Inflammatory macrophage treated with lipopolysaccharide for 1 hour (primary cell): ENCODE data around the gene UBE2M.
"Not testable (repeated sequence)": the region's sequence is repeated elsewhere in the genome, so short reads cannot be mapped to it uniquely, and the experiment has no call there.

Experiments
- DNase-seq, 2 donors: peaks; one replicate each; pipeline ENCODE4 v3.0.0-alpha.2; 2020 to 2022

Gene UBE2M

DNA sequence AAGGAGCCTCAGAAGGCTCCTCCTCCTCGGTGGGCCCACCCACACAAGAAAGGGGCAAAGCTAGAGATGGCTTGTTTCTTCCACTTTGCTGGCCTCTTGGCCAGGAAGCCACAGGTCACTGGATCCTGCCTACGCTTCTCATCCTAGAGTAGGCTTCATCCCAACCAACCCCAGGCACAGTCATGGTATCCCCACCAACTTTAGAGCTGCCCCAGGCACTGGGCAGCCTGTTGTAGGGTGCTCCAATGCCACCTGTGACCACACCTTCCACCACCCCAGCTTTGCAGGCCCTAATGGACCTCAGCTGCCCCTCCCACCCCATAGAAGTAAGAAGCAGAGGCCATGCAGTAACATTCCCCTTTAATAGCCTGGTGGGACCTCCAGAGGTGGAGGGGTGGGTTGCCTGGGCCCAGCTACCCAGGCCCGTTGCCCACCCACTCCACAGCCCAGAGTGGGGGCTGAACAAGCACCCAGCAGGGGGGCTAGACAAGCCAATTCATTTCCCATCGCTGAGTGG lies 3.0 kb downstream of the UBE2M start:
- no peak for DNase-seq

GRCh38 chr19:58554494-58555368 lies 3.7 kb downstream of the UBE2M start, which contains the start of gene CHMP2A:
Gene CHMP2A (minus strand): TSS chr19:58555105. CDS start chr19:58554212, 893 bp downstream.
- DNase-seq, result peak; percentile 91 to 99

GRCh38 chr19:58553799-58554493 lies 4.5 kb downstream of the UBE2M start:
- DNase-seq, result no peak

GRCh38 chr19:58552655-58553054 lies 5.8 kb downstream of the UBE2M start:
- DNase-seq, result no peak

DNA sequence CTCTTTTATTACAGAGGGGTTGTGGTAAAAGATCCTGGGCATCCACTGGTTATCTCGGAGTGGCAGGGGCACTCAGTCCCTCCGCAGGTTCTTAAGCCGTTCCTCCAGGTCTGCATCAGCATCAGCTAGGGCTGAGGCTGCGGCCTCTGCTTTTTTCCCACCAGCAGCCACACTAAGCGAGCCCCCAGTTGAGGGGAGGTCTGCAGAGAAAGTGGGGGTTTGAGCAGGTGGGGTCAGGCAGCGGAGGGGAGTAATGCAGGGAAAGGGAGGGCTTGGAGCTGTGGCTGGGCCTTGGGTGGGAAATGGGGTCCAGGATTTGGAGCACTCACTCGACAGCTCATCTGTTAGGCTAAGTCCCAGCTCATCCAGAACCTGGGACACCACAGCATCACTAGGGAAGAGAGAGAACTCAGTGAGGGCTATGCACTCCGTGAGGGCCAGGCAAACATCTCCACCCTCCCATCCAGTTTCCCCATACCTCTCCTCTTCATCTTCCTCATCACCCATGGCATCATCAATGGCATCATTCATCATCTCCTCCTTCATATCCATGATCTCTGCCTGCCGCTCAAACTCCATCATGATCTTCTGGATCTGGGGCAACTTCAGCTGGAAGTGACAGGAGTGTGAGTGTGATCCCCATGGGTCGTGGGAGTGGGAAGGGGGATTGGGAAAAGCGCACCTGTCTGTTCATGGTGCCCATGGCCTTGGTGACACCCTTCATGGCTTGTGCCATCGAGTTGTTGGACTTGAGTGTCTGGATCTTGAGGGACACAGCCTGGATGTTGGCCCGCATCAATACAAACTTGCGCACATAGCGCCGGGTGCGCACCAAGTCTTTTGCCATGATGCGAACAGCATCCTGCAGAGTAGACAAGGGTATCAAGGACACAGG lies 6.6 kb downstream of the UBE2M start:
- DNase-seq, result no peak

- no peak for DNase-seq
These were observed 7.3 kb downstream of the UBE2M start for GRCh38 chr19:58551123-58551497.

GRCh38 chr19:58550362-58551122 lies 7.9 kb downstream of the UBE2M start:
- DNase-seq, result no peak

DNA sequence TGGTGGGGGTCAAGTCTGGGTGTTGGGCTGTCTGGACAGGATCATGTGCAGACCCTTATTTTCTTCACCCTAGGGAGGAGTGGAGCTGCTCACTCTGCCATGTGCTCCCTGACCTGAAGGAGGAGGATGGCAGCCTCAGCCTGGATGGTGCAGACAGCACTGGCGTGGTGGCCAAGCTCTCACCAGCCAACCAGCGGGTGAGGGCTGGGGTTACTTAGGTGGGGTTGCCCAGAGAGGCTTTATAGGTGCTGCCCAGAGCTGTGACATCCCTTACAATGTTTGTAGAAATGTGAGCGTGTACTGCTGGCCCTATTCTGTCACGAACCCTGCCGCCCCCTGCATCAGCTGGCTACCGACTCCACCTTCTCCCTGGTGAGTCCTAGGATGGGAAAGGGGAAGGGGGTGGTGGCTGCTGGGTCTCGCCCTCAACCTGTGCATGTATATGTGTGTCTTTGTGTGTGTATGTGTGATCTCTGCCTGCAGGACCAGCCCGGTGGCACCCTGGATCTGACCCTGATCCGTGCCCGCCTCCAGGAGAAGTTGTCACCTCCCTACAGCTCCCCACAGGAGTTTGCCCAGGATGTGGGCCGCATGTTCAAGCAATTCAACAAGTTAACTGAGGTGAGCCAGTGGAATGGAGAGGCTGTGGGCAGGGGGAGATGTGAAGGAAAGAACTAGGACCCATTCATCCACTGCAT lies 8.6 kb downstream of the UBE2M start:
- DNase-seq, result no peak

- no peak for DNase-seq
These were observed 9.3 kb downstream of the UBE2M start for GRCh38 chr19:58548859-58549663.

DNA sequence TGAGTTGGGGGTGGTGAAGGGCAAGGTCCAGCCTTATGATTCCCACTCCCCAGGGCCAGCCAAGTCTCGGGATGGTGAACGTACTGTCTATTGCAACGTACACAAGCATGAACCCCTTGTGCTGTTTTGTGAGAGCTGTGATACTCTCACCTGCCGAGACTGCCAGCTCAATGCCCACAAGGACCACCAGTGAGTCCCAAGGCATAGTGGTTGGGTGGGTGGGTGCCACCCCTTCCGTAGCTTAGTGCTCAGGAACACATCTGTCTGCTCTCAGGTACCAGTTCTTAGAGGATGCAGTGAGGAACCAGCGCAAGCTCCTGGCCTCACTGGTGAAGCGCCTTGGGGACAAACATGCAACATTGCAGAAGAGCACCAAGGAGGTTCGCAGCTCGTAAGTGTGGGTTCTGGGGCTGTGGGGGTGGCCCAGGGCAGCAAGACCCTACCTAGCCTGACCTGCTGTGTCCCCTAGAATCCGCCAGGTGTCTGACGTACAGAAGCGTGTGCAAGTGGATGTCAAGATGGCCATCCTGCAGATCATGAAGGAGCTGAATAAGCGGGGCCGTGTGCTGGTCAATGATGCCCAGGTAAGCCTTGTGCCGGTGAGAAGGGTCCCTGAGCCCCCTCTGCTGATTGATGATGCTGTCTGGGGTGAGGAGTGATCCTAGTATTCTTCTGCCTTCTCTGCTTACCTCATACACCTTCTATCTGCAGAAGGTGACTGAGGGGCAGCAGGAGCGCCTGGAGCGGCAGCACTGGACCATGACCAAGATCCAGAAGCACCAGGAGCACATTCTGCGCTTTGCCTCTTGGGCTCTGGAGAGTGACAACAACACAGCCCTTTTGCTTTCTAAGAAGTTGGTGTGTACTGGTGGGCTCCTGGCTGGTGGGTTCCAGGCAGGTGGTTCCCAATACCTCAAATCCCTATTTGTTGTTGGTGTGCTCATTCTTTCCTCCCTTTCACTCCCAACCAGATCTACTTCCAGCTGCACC lies 10.8 kb downstream of the UBE2M start:
- DNase-seq, result no peak

DNA sequence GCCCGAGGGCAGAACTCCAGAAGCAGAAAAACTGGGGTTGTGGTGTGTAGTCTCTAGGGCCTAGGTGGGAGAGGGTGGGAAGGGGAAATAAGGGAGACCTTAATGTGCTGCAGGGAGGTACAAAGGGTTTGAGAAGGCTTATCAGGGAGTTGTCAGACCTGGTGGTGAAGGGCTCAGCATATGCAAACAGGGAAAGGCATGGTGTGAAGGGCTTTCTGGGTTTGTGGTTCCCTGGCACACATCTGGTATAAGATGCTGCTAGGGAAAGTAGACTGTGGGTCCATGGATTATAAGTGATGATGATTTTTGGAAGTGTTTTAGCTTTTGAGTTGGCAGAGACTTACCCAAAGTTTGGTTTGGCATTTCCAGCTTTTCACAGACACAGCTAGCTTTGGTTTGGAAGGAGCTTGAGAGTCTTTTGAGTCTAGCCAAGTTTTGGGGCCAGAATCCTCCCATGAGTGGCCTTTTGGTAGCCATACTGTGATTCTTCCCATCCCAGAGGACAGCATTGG lies 12.3 kb downstream of the UBE2M start:
- no peak for DNase-seq

GRCh38 chr19:58545286-58546018 lies 13.0 kb downstream of the UBE2M start:
- no peak for DNase-seq

GRCh38 chr19:58544591-58545285 lies 13.7 kb downstream of the UBE2M start:
- DNase-seq, result peak; percentile 22 to 62

GRCh38 chr19:58543826-58544590 lies 14.4 kb downstream of the UBE2M start, which contains the start of gene TRIM28:
Gene TRIM28 (plus strand): TSS chr19:58544064. CDS start chr19:58544758, 694 bp downstream.
- DNase-seq, result peak; percentile 98 to 99

DNA sequence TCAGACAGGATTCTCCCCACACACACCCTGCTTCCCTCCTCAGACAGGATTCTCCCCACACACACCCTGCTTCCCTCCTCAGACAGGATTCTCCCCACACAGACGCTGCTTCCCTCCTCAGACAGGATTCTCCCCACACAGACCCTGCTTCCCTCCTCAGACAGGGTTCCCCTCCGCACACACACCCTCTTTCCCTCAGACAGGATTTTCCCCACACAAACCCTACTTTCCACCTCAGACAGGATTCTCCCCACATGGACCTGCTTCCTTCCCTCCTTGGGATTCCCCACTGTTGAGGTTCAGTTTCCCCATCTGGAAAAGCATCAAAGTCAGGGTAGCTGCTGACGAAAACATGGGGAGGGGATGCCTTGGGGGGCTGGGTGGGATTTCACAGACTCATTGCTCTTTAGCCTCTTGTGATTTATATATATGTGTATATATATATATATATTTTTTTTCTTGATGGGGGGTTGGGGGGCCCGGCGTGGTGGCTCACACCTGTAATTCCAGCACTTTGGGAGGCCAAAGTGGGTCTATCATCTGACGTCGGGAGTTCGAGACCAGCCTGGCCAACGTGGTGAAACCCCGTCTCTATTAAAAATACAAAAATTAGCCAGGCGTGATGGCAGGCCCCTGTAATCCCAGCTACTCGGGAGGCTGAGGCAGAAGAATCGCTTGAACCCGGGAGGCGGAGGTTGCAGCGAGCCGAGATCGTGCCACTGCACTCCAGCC lies 15.6 kb downstream of the UBE2M start:
- DNase-seq, result peak in 1 of 2 donors; percentile 71

DNA sequence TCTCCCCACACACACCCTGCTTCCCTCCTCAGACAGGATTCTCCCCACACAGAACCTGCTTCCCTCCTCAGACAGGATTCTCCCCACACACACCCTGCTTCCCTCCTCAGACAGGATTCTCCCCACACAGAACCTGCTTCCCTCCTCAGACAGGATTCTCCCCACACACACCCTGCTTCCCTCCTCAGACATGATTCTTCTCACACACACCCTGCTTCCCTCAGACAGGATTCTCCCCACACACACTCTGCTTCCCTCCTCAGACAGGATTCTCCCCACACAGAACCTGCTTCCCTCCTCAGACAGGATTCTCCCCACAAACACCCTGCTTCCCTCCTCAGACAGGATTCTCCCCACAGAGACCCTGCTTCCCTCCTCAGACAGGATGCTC lies 19.2 kb downstream of the UBE2M start:
- not testable (repeated sequence) for DNase-seq
